ENCODE measurements around the gene GLB1L2.

The GLB1L2 gene

DNA sequence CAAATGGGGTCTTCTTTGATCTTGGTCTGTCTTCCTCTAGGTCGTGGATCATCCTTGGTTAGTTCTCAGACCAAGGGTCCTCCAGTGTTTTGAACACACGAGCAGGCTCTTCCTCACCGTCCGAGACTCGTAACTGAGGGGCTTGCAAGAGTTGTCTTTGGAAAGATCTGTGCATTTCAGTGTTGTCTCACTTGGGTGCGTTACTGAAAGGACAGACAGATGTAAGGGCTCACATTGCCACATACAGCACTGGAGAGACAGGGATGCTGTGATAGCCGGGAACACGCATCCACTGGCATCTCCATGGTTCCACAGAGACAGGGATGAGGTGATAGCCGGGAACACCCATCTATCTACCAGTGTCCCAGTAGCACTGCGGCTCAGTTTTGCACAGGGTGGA lies 15.7 kb downstream of the GLB1L2 start:
- no peak for DNase-seq (ENCODE audit: low read depth)

DNA sequence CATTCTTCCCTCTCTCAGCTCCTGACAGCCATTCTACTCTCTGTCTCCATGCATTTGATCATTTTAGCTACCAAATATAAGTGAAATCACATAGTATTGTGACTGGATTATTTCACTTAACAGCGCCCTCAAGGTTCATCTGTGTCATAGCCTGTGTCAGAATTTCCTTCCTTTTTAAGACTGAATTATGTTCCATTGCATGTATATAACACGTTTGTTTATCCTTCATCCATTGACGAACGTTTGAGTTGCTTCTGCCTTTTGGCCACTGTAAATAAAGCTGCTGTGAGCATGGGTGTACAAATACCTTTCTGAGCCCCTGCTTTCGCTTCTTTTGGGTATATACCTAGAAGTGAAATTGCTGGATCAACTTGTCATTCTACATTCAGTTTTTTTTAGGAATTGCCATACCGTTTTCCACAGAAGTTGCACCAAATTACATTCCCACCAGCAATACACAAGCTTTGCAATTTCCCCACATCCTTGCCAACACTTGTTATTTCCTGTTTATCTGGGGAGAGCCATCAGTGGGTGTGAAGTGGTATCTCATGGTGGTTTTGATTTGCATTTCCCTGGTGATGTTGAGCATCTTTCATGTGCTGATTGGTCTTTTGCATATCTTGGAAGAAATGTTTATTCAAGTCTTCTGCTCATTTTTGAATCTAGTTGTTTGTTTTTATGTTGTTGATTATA lies 17.5 kb downstream of the GLB1L2 start:
- no peak for DNase-seq (ENCODE audit: low read depth)

GRCh38 chr11:134349802-134350355 lies 18.1 kb downstream of the GLB1L2 start:
- no peak for DNase-seq (ENCODE audit: low read depth)

- DNase-seq (ENCODE audit: low read depth), result no peak
Measured at GRCh38 chr11:134350381-134350780, 18.6 kb downstream of the GLB1L2 start.

GRCh38 chr11:134352111-134352510 lies 20.3 kb downstream of the GLB1L2 start:
- DNase-seq (ENCODE audit: low read depth), result no peak

GRCh38 chr11:134355136-134355535 lies 23.3 kb downstream of the GLB1L2 start:
- no peak for DNase-seq (ENCODE audit: low read depth)

- DNase-seq (ENCODE audit: low read depth), result no peak
Measured at GRCh38 chr11:134355656-134356055, 23.9 kb downstream of the GLB1L2 start.

DNA sequence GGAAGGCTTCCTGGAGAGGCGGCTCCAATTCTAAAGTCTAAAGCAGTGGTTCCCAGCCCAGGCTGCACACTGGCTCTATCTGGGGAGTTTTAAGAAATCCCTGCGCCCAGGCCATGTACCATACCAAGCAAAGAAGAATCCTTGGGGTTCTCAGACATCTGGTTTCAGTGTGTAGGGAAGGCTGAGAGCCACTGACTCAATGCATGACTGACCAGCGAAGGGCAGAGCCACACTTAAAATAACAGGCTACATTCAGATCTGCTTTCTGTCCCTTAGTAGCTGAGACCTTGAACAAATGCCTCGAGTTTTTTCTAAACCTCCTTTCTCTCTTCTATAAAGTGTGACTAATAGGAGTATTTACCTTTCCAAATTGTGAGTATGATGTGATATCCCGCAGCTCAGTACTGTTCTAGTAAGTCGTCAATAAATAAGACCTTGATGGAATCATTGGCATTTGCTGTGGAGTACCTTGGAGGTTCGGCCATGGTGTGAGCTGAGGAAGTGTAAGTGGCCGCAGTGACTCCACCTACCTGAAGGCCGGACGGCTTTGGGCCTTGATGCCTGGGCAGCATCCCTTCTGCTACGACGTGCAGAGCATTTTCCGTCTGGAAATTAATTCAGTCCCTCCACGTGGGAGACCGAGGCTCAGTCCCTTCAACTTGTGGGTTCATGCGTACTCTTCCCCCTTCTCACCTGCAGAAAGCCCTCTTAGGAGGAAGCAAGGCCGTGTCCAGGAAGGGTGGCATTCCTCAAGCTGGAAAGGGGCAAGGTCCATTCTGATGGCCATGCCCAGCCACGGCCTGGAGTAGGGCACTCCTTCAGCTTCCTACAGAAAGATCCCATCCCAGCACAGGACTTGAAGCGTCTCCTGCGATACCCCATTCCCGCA lies 25.1 kb downstream of the GLB1L2 start:
- DNase-seq (ENCODE audit: low read depth), result no peak

DNA sequence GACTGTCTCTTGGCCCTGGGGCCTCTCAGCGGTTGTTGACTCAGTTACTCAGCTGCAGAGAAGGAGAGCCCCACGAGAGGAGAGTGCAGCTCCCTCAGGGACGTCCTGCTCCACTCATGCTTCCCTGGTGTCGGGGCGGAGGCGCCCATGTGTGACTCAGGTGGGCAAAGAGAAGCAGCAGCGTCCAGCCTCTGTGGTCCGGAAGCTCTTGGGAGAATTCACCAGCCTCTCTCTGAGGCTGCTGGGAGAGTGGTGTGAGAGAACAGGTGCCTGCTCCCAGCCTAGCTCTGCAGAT lies 25.7 kb downstream of the GLB1L2 start:
- DNase-seq (ENCODE audit: low read depth), result no peak

DNA sequence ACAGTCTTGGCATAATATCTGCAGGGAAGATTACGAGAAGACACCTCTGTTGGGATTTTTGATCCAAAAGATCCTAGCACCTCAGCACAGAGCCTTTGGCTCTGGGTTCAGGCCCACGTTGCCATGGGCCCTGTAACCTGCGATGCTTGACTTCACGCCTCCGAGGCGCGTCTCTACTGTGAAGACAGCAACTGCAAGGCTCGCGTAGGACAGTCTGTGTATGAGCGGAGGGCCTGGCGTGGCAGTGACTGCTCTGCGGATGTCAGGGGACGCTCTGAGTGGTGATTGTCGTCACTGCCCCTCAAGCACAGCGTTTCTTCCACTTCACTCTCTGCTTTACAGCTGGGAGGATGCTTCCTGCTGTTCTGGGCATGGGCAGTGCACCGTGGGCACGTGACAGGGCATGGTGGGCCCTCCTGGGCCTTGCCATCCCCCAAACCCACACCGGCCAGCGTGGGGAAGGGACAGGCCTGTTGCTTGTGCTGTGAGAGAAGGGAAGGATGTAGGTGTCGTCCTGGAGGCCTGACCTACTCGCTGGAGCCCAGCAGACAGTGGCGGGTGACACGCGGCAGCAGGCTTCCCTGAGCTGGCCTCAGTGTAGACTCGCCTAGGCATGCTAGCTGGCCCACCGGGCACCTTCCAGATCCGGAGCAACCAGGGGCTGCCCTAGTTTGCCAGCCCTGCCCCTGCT lies 26.5 kb downstream of the GLB1L2 start:
- DNase-seq (ENCODE audit: low read depth), result no peak

GRCh38 chr11:134358856-134359490 lies 27.2 kb downstream of the GLB1L2 start:
- no peak for DNase-seq (ENCODE audit: low read depth)

GRCh38 chr11:134359646-134360045 lies 27.9 kb downstream of the GLB1L2 start:
- no peak for DNase-seq (ENCODE audit: low read depth)

GRCh38 chr11:134360050-134360835 lies 28.5 kb downstream of the GLB1L2 start:
- peak; percentile 60 for DNase-seq (ENCODE audit: low read depth)

GRCh38 chr11:134361661-134362060 lies 29.9 kb downstream of the GLB1L2 start:
- no peak for DNase-seq (ENCODE audit: low read depth)

DNA sequence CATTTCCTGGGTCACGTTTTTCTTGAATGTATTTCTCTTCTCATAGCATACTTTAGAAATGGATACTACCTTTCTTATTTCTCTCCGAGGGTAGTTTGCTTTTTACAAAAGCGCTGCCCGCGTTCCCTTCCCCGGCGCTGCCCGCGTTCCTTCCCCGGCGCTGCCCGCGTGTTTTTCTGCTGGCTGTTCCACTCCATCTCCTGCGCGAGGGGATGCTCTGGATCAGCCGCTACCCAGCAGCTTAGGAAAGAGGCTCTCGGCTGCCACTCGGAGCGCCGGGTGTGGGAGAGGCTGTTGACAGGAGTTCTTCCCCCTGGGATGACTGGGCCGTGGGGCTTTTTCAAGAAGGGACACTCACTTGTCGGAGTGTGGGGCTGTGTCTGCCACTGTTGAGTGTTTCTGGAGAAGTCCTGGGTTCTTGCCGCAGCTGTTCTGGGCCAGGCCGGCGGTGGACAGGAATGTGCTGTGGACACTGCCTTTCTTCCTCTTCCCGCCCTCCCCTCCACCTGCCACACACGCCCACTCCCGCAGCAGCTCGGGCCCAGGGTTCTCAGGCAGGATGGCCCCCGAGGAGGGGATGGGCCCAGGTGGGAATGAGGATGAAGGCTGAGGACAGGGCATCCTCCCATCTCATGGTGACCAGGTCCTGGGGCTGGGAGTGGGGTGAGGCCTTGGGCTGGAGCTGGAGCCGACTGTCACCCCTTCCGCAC lies 30.6 kb downstream of the GLB1L2 start:
- no peak for DNase-seq (ENCODE audit: low read depth)

- no peak for DNase-seq (ENCODE audit: low read depth)
Measured at GRCh38 chr11:134363161-134363560, 31.4 kb downstream of the GLB1L2 start.

- no peak for DNase-seq (ENCODE audit: low read depth)
Measured at GRCh38 chr11:134363592-134363991, 31.8 kb downstream of the GLB1L2 start.

DNA sequence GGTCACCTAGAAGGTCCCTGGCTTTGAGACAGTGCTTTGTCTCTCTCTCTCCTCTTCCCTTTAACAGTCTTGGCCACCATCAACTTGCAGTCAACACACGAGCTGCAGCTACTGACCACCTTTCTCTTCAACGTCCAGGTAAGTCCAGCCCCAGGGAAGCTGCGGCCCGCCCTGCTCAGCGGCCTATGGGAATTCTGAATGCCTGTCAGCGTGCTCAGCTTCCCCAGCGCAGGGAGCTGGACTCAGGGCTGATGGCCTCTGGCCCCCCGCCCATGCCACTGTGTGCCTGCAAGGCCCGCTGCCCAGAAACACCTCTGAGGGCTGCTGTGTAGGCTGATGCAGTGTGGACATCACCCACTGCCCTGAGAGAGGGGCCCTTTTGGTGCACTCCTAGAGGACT lies 32.5 kb downstream of the GLB1L2 start:
- DNase-seq (ENCODE audit: low read depth), result no peak

GRCh38 chr11:134365011-134365925 lies 33.5 kb downstream of the GLB1L2 start:
- no peak for DNase-seq (ENCODE audit: low read depth)

- DNase-seq (ENCODE audit: low read depth), result no peak
Measured at GRCh38 chr11:134366254-134366653, 34.5 kb downstream of the GLB1L2 start.
